Measurements from ENCODE around the gene DSG4. TPM values are rescaled to one million over a fixed set of nuclear protein-coding genes. Genes with fewer than 3 reads are reported as not detected.

The DSG4 gene
- polyA plus RNA-seq, 2 of the 4 experiments (the other 2 are of a cell fraction): 0.03 TPM; not detected in 1

DNA sequence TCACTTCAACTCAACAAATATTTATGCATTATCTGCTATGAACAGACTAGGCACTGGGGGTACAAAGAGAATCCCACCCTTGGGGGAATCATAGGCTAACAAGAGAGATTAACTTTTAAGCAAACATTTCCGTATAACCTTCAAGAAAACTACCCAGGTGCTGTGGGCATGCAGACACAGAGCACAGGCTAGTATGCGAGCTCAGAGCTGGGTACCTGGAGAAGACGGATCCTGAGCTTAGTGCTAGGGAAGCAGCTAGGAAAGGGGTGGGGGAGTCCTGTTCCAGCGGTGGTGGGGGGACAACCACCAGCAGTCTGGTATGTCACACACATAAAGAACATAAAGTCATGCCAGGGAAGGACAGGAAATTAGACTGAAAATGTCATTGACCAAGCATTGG lies 53.5 kb downstream of the DSG4 start:
- POLR2A ChIA-PET: no interaction called here
- Histone ChIP-seq H3K4me2 (no peak overlapping the region), H3K4me1 (0 out of 3 replicates have a peak, but pooled peaks cover 5% of the 10 kb centered on the region), H3K9me3 (no peaks in the 10 kb centered on the region), H3K4me3 (no peak overlapping the region), H3K27ac (no peak overlapping the region)
- ATAC-seq: no peak
- FAIRE-seq: no peak
- no peak for DNase-seq (ENCODE audit: low read depth in 1 of 2, low spot score in 1 of 2)
- WGBS (ENCODE audit: missing lambda C conversion rate): 74% methylated on average over 2 of the region's 4 CpGs
- TF ChIP-seq, protein P1, sequence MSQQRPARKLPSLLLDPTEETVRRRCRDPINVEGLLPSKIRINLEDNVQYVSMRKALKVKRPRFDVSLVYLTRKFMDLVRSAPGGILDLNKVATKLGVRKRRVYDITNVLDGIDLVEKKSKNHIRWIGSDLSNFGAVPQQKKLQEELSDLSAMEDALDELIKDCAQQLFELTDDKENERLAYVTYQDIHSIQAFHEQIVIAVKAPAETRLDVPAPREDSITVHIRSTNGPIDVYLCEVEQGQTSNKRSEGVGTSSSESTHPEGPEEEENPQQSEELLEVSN (IDR thresholded peaks at IDR 0.05; ENCODE audit: borderline replicate concordance, low read depth): no peak
- TF ChIP-seq TP53 (CRISPR knock-in tag; IDR thresholded peaks at IDR 0.05) (no peak), HDAC2 (IDR thresholded peaks at IDR 0.05) (no peak)
- CTCF ChIA-PET: interaction anchor here (1.0 kb wide), 1 partner anchor 76 kb away, joined by 3 read pairs; no protein-coding TSS in a partner anchor

DNA sequence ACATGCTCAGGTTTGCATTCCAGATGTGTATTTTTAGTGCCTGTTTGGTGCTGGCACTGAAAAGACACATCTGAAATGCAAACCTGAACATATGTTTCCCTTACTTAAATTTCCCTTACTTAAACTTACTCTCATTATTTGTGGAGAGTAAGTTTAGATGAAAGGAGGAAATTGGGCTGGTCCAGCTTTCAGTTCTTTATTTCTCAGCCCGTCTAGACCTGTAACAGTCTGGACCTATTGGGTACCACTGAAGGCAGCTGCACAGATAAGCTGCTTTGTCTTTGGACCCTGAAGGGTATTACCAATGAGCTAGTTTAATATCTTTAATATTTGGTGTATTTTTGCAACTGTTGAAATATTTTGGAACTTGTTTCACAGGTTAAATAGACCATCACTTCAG lies 54.0 kb downstream of the DSG4 start:
- no peak overlapping the region for H3K4me3 ChIP-seq
- ATAC-seq (no peak), FAIRE-seq (no peak), DNase-seq (ENCODE audit: low read depth in 1 of 2, low spot score in 1 of 2) (no peak)
- 86% methylated on average over 1 of the region's 1 CpG for WGBS (ENCODE audit: missing lambda C conversion rate)
- no peak overlapping the region for H3K4me2 ChIP-seq
- ChIA-PET CTCF (interaction anchor here (1.0 kb wide), 1 partner anchor 76 kb away, joined by 3 read pairs; no protein-coding TSS in a partner anchor), POLR2A (no interaction called here)
- no peak overlapping the region for H3K27ac ChIP-seq
- no peaks in the 10 kb centered on the region for H3K9me3 ChIP-seq
- H3K4me1 ChIP-seq: 0 out of 3 replicates have a peak, but pooled peaks cover 5% of the 10 kb centered on the region
- no peak for TF ChIP-seq RFX5 (IDR thresholded peaks at IDR 0.05)
- TF ChIP-seq, protein P2, sequence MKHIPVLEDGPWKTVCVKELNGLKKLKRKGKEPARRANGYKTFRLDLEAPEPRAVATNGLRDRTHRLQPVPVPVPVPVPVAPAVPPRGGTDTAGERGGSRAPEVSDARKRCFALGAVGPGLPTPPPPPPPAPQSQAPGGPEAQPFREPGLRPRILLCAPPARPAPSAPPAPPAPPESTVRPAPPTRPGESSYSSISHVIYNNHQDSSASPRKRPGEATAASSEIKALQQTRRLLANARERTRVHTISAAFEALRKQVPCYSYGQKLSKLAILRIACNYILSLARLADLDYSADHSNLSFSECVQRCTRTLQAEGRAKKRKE (CRISPR knock-in tag; IDR thresholded peaks at IDR 0.05; ENCODE audit: low read depth): no peak
- no peak for TF ChIP-seq NFE2L2 (conservative IDR thresholded peaks at IDR 0.05; ENCODE audit: low read length)
- no peak for TF ChIP-seq TFCP2L1 (CRISPR knock-in tag; IDR thresholded peaks at IDR 0.05)
- no peak for TF ChIP-seq SREBF2 (IDR thresholded peaks at IDR 0.05)
- no peak for TF ChIP-seq RAD21 (conservative IDR thresholded peaks at IDR 0.05 in 1 of 2, IDR thresholded peaks at IDR 0.05 in 1 of 2)
- no peak for TF ChIP-seq ZFP36 (IDR thresholded peaks at IDR 0.05; ENCODE audit: borderline replicate concordance, partially characterized antibody)
- TF ChIP-seq, protein P3, sequence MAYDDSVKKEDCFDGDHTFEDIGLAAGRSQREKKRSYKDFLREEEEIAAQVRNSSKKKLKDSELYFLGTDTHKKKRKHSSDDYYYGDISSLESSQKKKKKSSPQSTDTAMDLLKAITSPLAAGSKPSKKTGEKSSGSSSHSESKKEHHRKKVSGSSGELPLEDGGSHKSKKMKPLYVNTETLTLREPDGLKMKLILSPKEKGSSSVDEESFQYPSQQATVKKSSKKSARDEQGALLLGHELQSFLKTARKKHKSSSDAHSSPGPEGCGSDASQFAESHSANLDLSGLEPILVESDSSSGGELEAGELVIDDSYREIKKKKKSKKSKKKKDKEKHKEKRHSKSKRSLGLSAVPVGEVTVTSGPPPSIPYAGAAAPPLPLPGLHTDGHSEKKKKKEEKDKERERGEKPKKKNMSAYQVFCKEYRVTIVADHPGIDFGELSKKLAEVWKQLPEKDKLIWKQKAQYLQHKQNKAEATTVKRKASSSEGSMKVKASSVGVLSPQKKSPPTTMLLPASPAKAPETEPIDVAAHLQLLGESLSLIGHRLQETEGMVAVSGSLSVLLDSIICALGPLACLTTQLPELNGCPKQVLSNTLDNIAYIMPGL (CRISPR knock-in tag; IDR thresholded peaks at IDR 0.05; ENCODE audit: borderline replicate concordance): no peak

DNA sequence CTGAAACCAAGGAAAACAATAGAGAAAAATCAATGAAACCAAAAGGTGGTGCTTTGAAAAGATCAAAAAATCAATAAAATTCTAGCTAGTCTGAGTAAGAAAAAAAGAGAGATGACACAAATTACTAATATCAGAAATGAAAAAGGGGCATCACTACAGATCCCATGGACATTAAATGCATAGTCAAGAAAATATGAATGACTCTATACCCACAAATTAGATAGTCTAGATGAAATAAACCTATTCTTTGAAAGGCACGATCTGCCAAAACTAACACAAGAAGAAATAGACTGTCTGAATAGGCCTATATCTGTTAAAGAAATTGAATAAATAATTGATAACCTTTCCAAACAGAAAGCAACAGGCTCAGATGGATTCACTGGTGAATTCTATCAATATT lies 55.7 kb downstream of the DSG4 start:
- H3K4me3 ChIP-seq: no peak overlapping the region
- CTCF ChIA-PET: no interaction called here
- WGBS (ENCODE audit: missing lambda C conversion rate): 69% methylated on average over 1 of the region's 1 CpG
- no peak overlapping the region for H3K4me2 ChIP-seq
- H3K4me1 ChIP-seq: 0 out of 3 replicates have a peak, but pooled peaks cover 5% of the 10 kb centered on the region
- no peak for DNase-seq (ENCODE audit: low read depth in 1 of 2, low spot score in 1 of 2)
- H3K27ac ChIP-seq: no peak overlapping the region
- no peak for FAIRE-seq
- no peak for TF ChIP-seq HOXB13 (CRISPR knock-in tag; IDR thresholded peaks at IDR 0.05; ENCODE audit: low read depth)
- no peak for TF ChIP-seq RAD21 (conservative IDR thresholded peaks at IDR 0.05 in 1 of 2, IDR thresholded peaks at IDR 0.05 in 1 of 2)
- TF ChIP-seq CEBPB (IDR thresholded peaks at IDR 0.05): no peak
- no peak for TF ChIP-seq HOXB5 (CRISPR knock-in tag; IDR thresholded peaks at IDR 0.05)
- TF ChIP-seq GATA3 (IDR thresholded peaks at IDR 0.05; ENCODE audit: borderline replicate concordance): no peak
- no peak for TF ChIP-seq PHF8 (IDR thresholded peaks at IDR 0.05; ENCODE audit: borderline replicate concordance, low read depth)
- TF ChIP-seq RCOR1 (IDR thresholded peaks at IDR 0.05; ENCODE audit: low read depth, low read length): no peak
- TF ChIP-seq, protein P2 (CRISPR knock-in tag; IDR thresholded peaks at IDR 0.05; ENCODE audit: low read depth): no peak
- TF ChIP-seq, protein P4, sequence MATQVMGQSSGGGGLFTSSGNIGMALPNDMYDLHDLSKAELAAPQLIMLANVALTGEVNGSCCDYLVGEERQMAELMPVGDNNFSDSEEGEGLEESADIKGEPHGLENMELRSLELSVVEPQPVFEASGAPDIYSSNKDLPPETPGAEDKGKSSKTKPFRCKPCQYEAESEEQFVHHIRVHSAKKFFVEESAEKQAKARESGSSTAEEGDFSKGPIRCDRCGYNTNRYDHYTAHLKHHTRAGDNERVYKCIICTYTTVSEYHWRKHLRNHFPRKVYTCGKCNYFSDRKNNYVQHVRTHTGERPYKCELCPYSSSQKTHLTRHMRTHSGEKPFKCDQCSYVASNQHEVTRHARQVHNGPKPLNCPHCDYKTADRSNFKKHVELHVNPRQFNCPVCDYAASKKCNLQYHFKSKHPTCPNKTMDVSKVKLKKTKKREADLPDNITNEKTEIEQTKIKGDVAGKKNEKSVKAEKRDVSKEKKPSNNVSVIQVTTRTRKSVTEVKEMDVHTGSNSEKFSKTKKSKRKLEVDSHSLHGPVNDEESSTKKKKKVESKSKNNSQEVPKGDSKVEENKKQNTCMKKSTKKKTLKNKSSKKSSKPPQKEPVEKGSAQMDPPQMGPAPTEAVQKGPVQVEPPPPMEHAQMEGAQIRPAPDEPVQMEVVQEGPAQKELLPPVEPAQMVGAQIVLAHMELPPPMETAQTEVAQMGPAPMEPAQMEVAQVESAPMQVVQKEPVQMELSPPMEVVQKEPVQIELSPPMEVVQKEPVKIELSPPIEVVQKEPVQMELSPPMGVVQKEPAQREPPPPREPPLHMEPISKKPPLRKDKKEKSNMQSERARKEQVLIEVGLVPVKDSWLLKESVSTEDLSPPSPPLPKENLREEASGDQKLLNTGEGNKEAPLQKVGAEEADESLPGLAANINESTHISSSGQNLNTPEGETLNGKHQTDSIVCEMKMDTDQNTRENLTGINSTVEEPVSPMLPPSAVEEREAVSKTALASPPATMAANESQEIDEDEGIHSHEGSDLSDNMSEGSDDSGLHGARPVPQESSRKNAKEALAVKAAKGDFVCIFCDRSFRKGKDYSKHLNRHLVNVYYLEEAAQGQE (IDR thresholded peaks at IDR 0.05): no peak
- no peak for TF ChIP-seq NR3C1 (IDR thresholded peaks at IDR 0.05)
- no peak for TF ChIP-seq FOXS1 (CRISPR knock-in tag; IDR thresholded peaks at IDR 0.05)
- TF ChIP-seq RNF2 (IDR thresholded peaks at IDR 0.05; ENCODE audit: borderline replicate concordance, low read depth): no peak
- TF ChIP-seq, protein P5, sequence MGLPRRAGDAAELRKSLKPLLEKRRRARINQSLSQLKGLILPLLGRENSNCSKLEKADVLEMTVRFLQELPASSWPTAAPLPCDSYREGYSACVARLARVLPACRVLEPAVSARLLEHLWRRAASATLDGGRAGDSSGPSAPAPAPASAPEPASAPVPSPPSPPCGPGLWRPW (IDR thresholded peaks at IDR 0.05): no peak
- TF ChIP-seq, protein P6, sequence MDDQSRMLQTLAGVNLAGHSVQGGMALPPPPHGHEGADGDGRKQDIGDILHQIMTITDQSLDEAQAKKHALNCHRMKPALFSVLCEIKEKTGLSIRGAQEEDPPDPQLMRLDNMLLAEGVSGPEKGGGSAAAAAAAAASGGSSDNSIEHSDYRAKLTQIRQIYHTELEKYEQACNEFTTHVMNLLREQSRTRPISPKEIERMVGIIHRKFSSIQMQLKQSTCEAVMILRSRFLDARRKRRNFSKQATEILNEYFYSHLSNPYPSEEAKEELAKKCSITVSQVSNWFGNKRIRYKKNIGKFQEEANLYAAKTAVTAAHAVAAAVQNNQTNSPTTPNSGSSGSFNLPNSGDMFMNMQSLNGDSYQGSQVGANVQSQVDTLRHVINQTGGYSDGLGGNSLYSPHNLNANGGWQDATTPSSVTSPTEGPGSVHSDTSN (IDR thresholded peaks at IDR 0.05): no peak
- no peaks in the 10 kb centered on the region for H3K9me3 ChIP-seq
- POLR2A ChIA-PET: no interaction called here
- ATAC-seq: no peak
